K562 (cell line): ENCODE data around the gene ENO2. TPM values are rescaled to one million over a fixed set of nuclear protein-coding genes. Genes with fewer than 3 reads are reported as not detected.

Experiments
- ATAC-seq: fragments of 200-7000 bp; cut with Tn5 transposase; 3 replicates; pipeline ENCODE4 v1.9.1; 2020; ENCODE audit warnings: moderate library complexity
- BruUV-seq: library from RNA; stranded (reverse); fragments of 400-500 nt; replicated peaks from 2 replicates; lab custom pipeline; 2021; lab: Mats Ljungman, UMichigan
- CTCF ChIA-PET: fragments of 300-600 bp; formaldehyde crosslinking; extraction: SDS; loops from one replicate; lab custom pipeline; 2021; ENCODE audit warnings: low intra/inter-chr PET ratio; lab: Yijun Ruan, JAX
- POLR2A ChIA-PET: fragments of 300-600, 350-650 bp; sonication (Branson Sonifier 250); formaldehyde crosslinking; extraction: SDS; loops from one replicate; lab custom pipeline; 2021; ENCODE audit warnings: antibody characterized with exemption, inconsistent platforms; lab: Yijun Ruan, JAX
- DNase-seq, 4 experiments: peaks; one replicate each; pipeline versions ENCODE4 v3.0.0 to v3.0.0-alpha.2; 2011 to 2018; ENCODE audit warnings: low spot score in 3 of 4, mixed read lengths in 3 of 4; ENCODE audit errors: extremely low read depth in 1 of 4
- FAIRE-seq: peaks from 2 replicates; lab custom pipeline; 2011; peaks lifted over from hg19 to GRCh38; lab: Jason Lieb, UNC
- H2AFZ ChIP-seq: 2 replicates; pipeline ENCODE4 v1.6.0; 2011; ENCODE audit warnings: low read depth, low read length, control low read depth, inconsistent platforms
- H3K27ac ChIP-seq: fragments of 200-600 bp; 3 replicates; pipeline ENCODE4 v1.8.0; 2011; ENCODE audit warnings: low read depth, mild to moderate bottlenecking, control low read depth, inconsistent platforms, low read length, moderate library complexity, mixed read lengths; ENCODE audit errors: extremely low read depth
- H3K27me3 ChIP-seq, 2 experiments: fragments of 300-600 bp in 1 of 2; 2 replicates in 1 of 2; 3 replicates in 1 of 2; pipeline versions ENCODE4 v1.6.0 to v1.8.0; 2011; ENCODE audit warnings: inconsistent platforms in 2 of 2, low read length in 2 of 2, mild to moderate bottlenecking in 1 of 2, mixed read lengths in 1 of 2, moderate library complexity in 1 of 2; ENCODE audit not compliant: control insufficient read depth in 2 of 2, insufficient read depth in 2 of 2
- H3K36me3 ChIP-seq: fragments of 300-600 bp; 3 replicates; pipeline ENCODE4 v1.8.0; 2011; ENCODE audit warnings: mild to moderate bottlenecking, low read length, inconsistent platforms; ENCODE audit not compliant: control insufficient read depth, insufficient read depth
- H3K4me1 ChIP-seq, 2 experiments: fragments of 200-600 bp in 1 of 2; replicated peaks in 1 of 2; 2 replicates in 1 of 2; 3 replicates in 1 of 2; pipeline versions ENCODE4 v1.5.1 to v1.8.0; 2011; ENCODE audit warnings: inconsistent platforms in 2 of 2, low read length in 2 of 2, mild to moderate bottlenecking in 1 of 2, mixed read lengths in 1 of 2, moderate library complexity in 1 of 2; ENCODE audit not compliant: control insufficient read depth in 2 of 2, insufficient read depth in 2 of 2
- H3K4me2 ChIP-seq: 2 replicates; pipeline ENCODE4 v1.6.1; 2011; ENCODE audit warnings: low read length, control low read depth, inconsistent platforms, mixed read lengths; ENCODE audit not compliant: insufficient read depth
- H3K4me3 ChIP-seq: fragments of 200-600 bp; sonication (generic), shearing (Covaris generic); 2 replicates; pipeline ENCODE4 v1.5.1; 2016; ENCODE audit warnings: control low read depth, inconsistent platforms
- H3K79me2 ChIP-seq: fragments of 200-600 bp; 3 replicates; pipeline ENCODE4 v1.8.0; 2011; ENCODE audit warnings: low read length, inconsistent platforms; ENCODE audit not compliant: control insufficient read depth, insufficient read depth
- H3K9ac ChIP-seq, 2 experiments: 2 replicates each; pipeline versions ENCODE4 v1.6.0 to v1.6.1; 2011; ENCODE audit warnings: low read depth in 2 of 2, low read length in 2 of 2, control low read depth in 1 of 2, inconsistent platforms in 1 of 2, mild to moderate bottlenecking in 1 of 2, mixed read lengths in 1 of 2; ENCODE audit not compliant: insufficient read depth in 1 of 2
- H3K9me1 ChIP-seq: one replicate; pipeline ENCODE4 v1.6.0; 2011; ENCODE audit warnings: inconsistent platforms, mild to moderate bottlenecking, low read length, moderate library complexity; ENCODE audit not compliant: control insufficient read depth, insufficient read depth
- H3K9me3 ChIP-seq: replicated peaks from 2 replicates; pipeline ENCODE4 v1.5.1; 2011; ENCODE audit warnings: low read depth, low read length, inconsistent platforms; ENCODE audit not compliant: control insufficient read depth, insufficient read depth
- H4K20me1 ChIP-seq: replicated peaks from 2 replicates; pipeline ENCODE4 v1.6.1; 2011; ENCODE audit warnings: low read length, inconsistent platforms, mixed read lengths; ENCODE audit not compliant: control insufficient read depth, insufficient read depth
- BCOR ChIP-seq: fragments of 450-650 bp; IDR thresholded peaks from 2 replicates; pipeline ENCODE4 v1.6.1; 2016
- CC2D1A ChIP-seq: fragments of 450-650 bp; IDR thresholded peaks from 2 replicates; pipeline ENCODE4 v1.6.1; 2017; ENCODE audit warnings: mild to moderate bottlenecking
- CREBBP ChIP-seq: IDR thresholded peaks from one replicate; pipeline ENCODE4 v1.6.1; 2012; ENCODE audit warnings: low read depth, mild to moderate bottlenecking, control low read depth, inconsistent platforms, low read length
- KLF13 ChIP-seq: fragments of 450-650 bp; IDR thresholded peaks from 2 replicates; pipeline ENCODE4 v1.6.1; 2016; ENCODE audit warnings: missing genetic modification characterization, low read depth, mild to moderate bottlenecking, missing compliant biosample characterization, moderate library complexity, borderline replicate concordance
- MCM3 ChIP-seq: fragments of 450-650 bp; IDR thresholded peaks from 2 replicates; pipeline ENCODE4 v1.6.1; 2016
- PTBP1 ChIP-seq: fragments of 200-400 bp; formaldehyde crosslinking; IDR thresholded peaks from 2 replicates; pipeline ENCODE4 v1.6.1; 2017; ENCODE audit warnings: low read depth, low read length
- STAT5B ChIP-seq: fragments of 250-450 bp; sonication (Bioruptor Pico); IDR thresholded peaks from 2 replicates; pipeline ENCODE4 v1.8.0; 2021; ENCODE audit warnings: mild to moderate bottlenecking, inconsistent platforms
- THRAP3 ChIP-seq: fragments of 450-650 bp; IDR thresholded peaks from 2 replicates; pipeline ENCODE4 v1.6.1; 2016; ENCODE audit warnings: mild to moderate bottlenecking, inconsistent platforms, borderline replicate concordance
- ZBTB49 ChIP-seq: sonication (generic); formaldehyde crosslinking; IDR thresholded peaks from 2 replicates; pipeline ENCODE4 v1.8.0; 2022; ENCODE audit warnings: missing genetic modification reagents, mild to moderate bottlenecking, borderline replicate concordance
- ZBTB8A ChIP-seq: fragments of 450-650 bp; IDR thresholded peaks from 2 replicates; pipeline ENCODE4 v1.6.1; 2018; ENCODE audit warnings: mild to moderate bottlenecking, moderate library complexity; ENCODE audit not compliant: partially characterized antibody
- ZFP36 ChIP-seq: fragments of 150-350 bp; IDR thresholded peaks from 2 replicates; pipeline ENCODE4 v1.6.1; 2018; ENCODE audit warnings: low read length, low read depth; ENCODE audit not compliant: partially characterized antibody
- ZNF263 ChIP-seq: sonication (generic); formaldehyde crosslinking; IDR thresholded peaks from 2 replicates; pipeline ENCODE4 v1.8.0; 2022; ENCODE audit warnings: mild to moderate bottlenecking, missing genetic modification reagents, borderline replicate concordance
- ZNF57 ChIP-seq: fragments of 450-650 bp; formaldehyde crosslinking; IDR thresholded peaks from 2 replicates; pipeline ENCODE4 v1.4.0; 2020; ENCODE audit warnings: mild to moderate bottlenecking, moderate library complexity
- ZNF589 ChIP-seq: fragments of 200-800 bp; sonication (Bioruptor generic); IDR thresholded peaks from 2 replicates; pipeline ENCODE4 v1.6.1; 2016; ENCODE audit warnings: low read depth, missing genetic modification characterization, missing compliant biosample characterization
- WGBS: fragments of 100-300 bp; shearing (Covaris generic); methylation state at CpG from one replicate; pipeline ENCODE4 v1.1.6; 2016; ENCODE audit warnings: low coverage, mixed read lengths; ENCODE audit not compliant: insufficient coverage; ENCODE audit errors: missing lambda C conversion rate; 5-methylcytosine and 5-hydroxymethylcytosine counted together
- in situ Hi-C: fragments of 300-500 bp; cut with MboI; formaldehyde crosslinking; loops from 4 replicates; pipeline ENCODE4 v1.15.0; 2018; ENCODE audit warnings: inconsistent platforms, mixed read lengths
- intact Hi-C: fragments of 100-400 bp; cut with micrococcal nuclease; formaldehyde crosslinking; loops from 2 replicates; pipeline ENCODE4 v1.14.2; 2022
- polyA plus RNA-seq, 8 experiments: library from polyadenylated mRNA; depleted of rRNA in 4 of 8; stranded (reverse) in 5 of 8; unstranded in 3 of 8; fragments of >200 nt; fragmentation: Nextera tagmentation in 2 of 8; fragmentation: Illumina TruSeq in 1 of 8; extraction: Ambion mirVana in 2 of 8; extraction: Trizol in 1 of 8; gene quantifications; 2 replicates each; pipeline versions ENCODE4 v1.2.1 to v1.2.3, GENCODE V29; 2011 to 2014; ENCODE audit warnings: inconsistent platforms in 1 of 8, missing spikeins in 1 of 8
- total RNA-seq, 7 experiments: library from RNA; depleted of rRNA in 6 of 7; stranded (reverse); fragments of >200 nt in 6 of 7; fragmentation: Illumina TruSeq in 2 of 7; extraction: Trizol in 2 of 7; gene quantifications; 2 replicates each; pipeline versions ENCODE4 v1.2.1 to v1.2.3, GENCODE V29; 2011 to 2021; ENCODE audit warnings: low replicate concordance in 1 of 7

ENO2 gene
- total and polyA plus RNA-seq, 9 of the 15 experiments (the other 6 are each of a cell fraction or from before 2014, with no cell fraction given), result 10.9 to 43.3 (median 21.0) TPM

GRCh38 chr12:6947615-6948014, 33.2 kb downstream of the ENO2 start:
- H3K4me3 ChIP-seq, result no peak overlapping the region
- no peak overlapping the region for H2AFZ ChIP-seq
- in situ Hi-C loops (no loop called here), intact Hi-C loops (no loop called here)
- H3K4me2 ChIP-seq, result no peak overlapping the region
- peak; percentile 55 for TF ChIP-seq ZFP36
- no peak for TF ChIP-seq PTBP1
- POLR2A ChIA-PET, result interaction anchor here (0.7 to 6.3 kb wide), 4 partner anchors 11 to 27 kb away, joined by 3 to 98 read pairs (median 4); no protein-coding TSS in a partner anchor
- peaks cover 13% of the 10 kb centered on the region for H3K79me2 ChIP-seq
- 79% methylated on average over 4 of the region's 8 CpGs for whole genome bisulfite sequencing
- CTCF ChIA-PET, result no interaction called here
- no peaks in the 10 kb centered on the region for H3K27me3 ChIP-seq
- peaks cover 13 to 54% of the 10 kb centered on the region in 2 experiments for H3K4me1 ChIP-seq
- ATAC-seq, result no peak
- H4K20me1 ChIP-seq, result no peaks in the 10 kb centered on the region
- no peaks in the 10 kb centered on the region for H3K9me3 ChIP-seq
- DNase-seq, result no peak
- H3K27ac ChIP-seq, result no peak overlapping the region
- no peak for FAIRE-seq
- H3K36me3 ChIP-seq, result peaks cover 4% of the 10 kb centered on the region; the same call in 1 of the 3 replicates
- no TSS peak for BruUV-seq
- no peaks in the 10 kb centered on the region for H3K9me1 ChIP-seq
- no peak overlapping the region for H3K9ac ChIP-seq

GRCh38 chr12:6948873-6949594, 34.7 kb downstream of the ENO2 start:
- H3K4me3 ChIP-seq, result no peak overlapping the region
- H3K36me3 ChIP-seq, result peaks cover 4% of the 10 kb centered on the region; the same call in 1 of the 3 replicates
- no peak overlapping the region for H3K27ac ChIP-seq
- no peaks in the 10 kb centered on the region for H4K20me1 ChIP-seq
- DNase-seq (no peak), FAIRE-seq (no peak), ATAC-seq (no peak)
- peak overlapping the region in 1 of 2 experiments; percentile 32; a peak in 1 of 4 replicates for H3K9ac ChIP-seq
- POLR2A ChIA-PET, result interaction anchor here (0.8 to 1.5 kb wide), 2 partner anchors 12 to 77 kb away, joined by 3 read pairs; no protein-coding TSS in a partner anchor
- H3K4me1 ChIP-seq, result peaks cover 19 to 58% of the 10 kb centered on the region in 2 experiments
- H3K9me3 ChIP-seq, result no peaks in the 10 kb centered on the region
- no peak overlapping the region for H3K4me2 ChIP-seq
- intact Hi-C loops, result no loop called here
- no peaks in the 10 kb centered on the region for H3K9me1 ChIP-seq
- H2AFZ ChIP-seq, result no peak overlapping the region
- H3K27me3 ChIP-seq, result no peaks in the 10 kb centered on the region
- BruUV-seq, result no TSS peak
- peaks cover 13% of the 10 kb centered on the region for H3K79me2 ChIP-seq
- CTCF ChIA-PET, result interaction anchor here (0.7 kb wide), 1 partner anchor 160 kb away, joined by 4 read pairs; the partner anchor contains the start of gene C1RL
- in situ Hi-C loops, result no loop called here
- WGBS, result 74% methylated on average over 13 of the region's 15 CpGs
- no peak for TF ChIP-seq ZBTB8A
- TF ChIP-seq ZNF589 (CRISPR knock-in tag), result no peak
- TF ChIP-seq ZNF263 (CRISPR knock-in tag), result no peak
- TF ChIP-seq BCOR, result no peak
- TF ChIP-seq KLF13 (tag), result no peak
- TF ChIP-seq CREBBP, result no peak
- TF ChIP-seq CC2D1A, result no peak
- TF ChIP-seq ZNF57 (CRISPR knock-in tag), result no peak
- TF ChIP-seq ZBTB49 (CRISPR knock-in tag), result no peak
- TF ChIP-seq STAT5B (CRISPR knock-in tag), result no peak
- no peak for TF ChIP-seq MCM3
- TF ChIP-seq THRAP3, result no peak
